Measurements from ENCODE around the gene TBX5. TPM values are rescaled to one million over a fixed set of nuclear protein-coding genes. Genes with fewer than 3 reads are reported as not detected.

TBX5 gene
- polyA plus RNA-seq, 1 donor (not counting 4 experiments of a cell fraction or from before 2014, with no cell fraction given): not detected

- TF ChIP-seq, protein P1, sequence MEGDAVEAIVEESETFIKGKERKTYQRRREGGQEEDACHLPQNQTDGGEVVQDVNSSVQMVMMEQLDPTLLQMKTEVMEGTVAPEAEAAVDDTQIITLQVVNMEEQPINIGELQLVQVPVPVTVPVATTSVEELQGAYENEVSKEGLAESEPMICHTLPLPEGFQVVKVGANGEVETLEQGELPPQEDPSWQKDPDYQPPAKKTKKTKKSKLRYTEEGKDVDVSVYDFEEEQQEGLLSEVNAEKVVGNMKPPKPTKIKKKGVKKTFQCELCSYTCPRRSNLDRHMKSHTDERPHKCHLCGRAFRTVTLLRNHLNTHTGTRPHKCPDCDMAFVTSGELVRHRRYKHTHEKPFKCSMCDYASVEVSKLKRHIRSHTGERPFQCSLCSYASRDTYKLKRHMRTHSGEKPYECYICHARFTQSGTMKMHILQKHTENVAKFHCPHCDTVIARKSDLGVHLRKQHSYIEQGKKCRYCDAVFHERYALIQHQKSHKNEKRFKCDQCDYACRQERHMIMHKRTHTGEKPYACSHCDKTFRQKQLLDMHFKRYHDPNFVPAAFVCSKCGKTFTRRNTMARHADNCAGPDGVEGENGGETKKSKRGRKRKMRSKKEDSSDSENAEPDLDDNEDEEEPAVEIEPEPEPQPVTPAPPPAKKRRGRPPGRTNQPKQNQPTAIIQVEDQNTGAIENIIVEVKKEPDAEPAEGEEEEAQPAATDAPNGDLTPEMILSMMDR (optimal IDR thresholded peaks at IDR 0.05 in 1 of 3, IDR thresholded peaks at IDR 0.05 in 1 of 3, conservative IDR thresholded peaks at IDR 0.05 in 1 of 3; ENCODE audit: extremely low read depth in 1 of 3, insufficient read depth in 2 of 3, low read length in 3 of 3): no peak
- peak; percentile 55 for TF ChIP-seq EZH2 (IDR thresholded peaks at IDR 0.05; ENCODE audit: low read length)
- Histone ChIP-seq H3K4me1 (ENCODE audit: control insufficient read depth, extremely low read depth, insufficient read depth, low read length) (no peaks in the 10 kb centered on the region), H2AFZ (ENCODE audit: control insufficient read depth, low read length) (no peak overlapping the region), H3K27ac (ENCODE audit: control insufficient read depth, insufficient read depth, low read length) (no peak overlapping the region), H3K4me3 (ENCODE audit: control insufficient read depth in 2 of 3, extremely low read depth in 1 of 3, insufficient read depth in 2 of 3, low read depth in 1 of 3, low read length in 3 of 3) (no peak overlapping the region), H3K27me3 (ENCODE audit: control insufficient read depth, extremely low read depth, insufficient read depth, low read length) (peaks cover 74% of the 10 kb centered on the region), H3K9ac (ENCODE audit: control insufficient read depth, extremely low read depth, insufficient read depth, low read length) (no peak overlapping the region), H3K4me2 (ENCODE audit: control insufficient read depth, extremely low read depth, insufficient read depth, low read depth, low read length) (no peak overlapping the region), H3K79me2 (ENCODE audit: control insufficient read depth, insufficient read depth, low read length) (no peaks in the 10 kb centered on the region), H3K9me1 (ENCODE audit: control insufficient read depth, extremely low read depth, insufficient read depth, low read length) (no peaks in the 10 kb centered on the region), H3K36me3 (ENCODE audit: control insufficient read depth in 2 of 2, extremely low read depth in 1 of 2, insufficient read depth in 2 of 2, low read length in 2 of 2) (no peaks in the 10 kb centered on the region), H4K20me1 (ENCODE audit: control insufficient read depth, extremely low read depth, insufficient read depth, low read length) (no peaks in the 10 kb centered on the region), H3K9me3 (ENCODE audit: control insufficient read depth, low read depth, low read length) (no peaks in the 10 kb centered on the region)
- DNase-seq (ENCODE audit: low read depth, low spot score): no peak
- dilution Hi-C loops (cut with MboI; ENCODE audit: extremely low pct_ligation_motif_present, low sequenced_read_pairs): no loop called here
- no peak for FAIRE-seq
Observed at GRCh38 chr12:114441039-114441383, 35.1 kb upstream of the TBX5 start.

DNA sequence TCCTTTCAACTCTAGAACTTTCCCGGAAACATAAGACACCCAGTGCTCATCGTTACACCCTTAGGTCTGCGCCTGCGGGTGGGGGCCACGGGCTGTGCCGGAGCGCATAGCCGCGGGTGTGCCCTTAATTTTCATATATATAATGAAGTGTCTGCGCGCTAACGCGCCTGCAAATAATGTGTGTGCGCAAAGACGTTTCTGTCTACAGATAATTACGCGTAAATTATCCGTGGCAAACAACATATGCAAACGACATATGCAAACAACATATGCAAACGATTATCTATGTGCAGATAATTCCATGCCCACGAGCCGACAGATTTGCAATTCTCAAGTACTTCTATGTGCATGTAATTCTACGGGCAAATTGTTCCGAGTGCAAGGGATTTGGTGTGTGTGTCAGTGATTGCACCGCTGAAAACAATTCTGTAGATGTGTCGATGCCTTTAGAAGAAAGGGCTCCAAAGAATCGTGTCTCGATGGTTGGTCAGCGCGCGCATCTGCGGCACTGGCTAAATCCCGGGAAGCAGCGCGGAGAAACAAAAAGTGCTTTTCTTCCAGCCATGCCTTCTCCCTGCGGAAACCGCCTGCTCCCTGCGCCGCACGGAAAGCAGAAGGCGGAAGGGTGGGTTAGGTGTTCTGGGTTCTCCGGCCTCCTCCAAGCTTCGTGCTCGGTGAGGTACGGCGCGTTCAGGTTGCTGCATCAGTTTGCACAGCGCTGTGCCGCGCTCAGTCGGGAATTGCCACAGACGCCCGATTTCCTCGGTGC, 34.5 kb upstream of the TBX5 start:
- TF ChIP-seq, protein P1 (optimal IDR thresholded peaks at IDR 0.05 in 1 of 3, IDR thresholded peaks at IDR 0.05 in 1 of 3, conservative IDR thresholded peaks at IDR 0.05 in 1 of 3; ENCODE audit: extremely low read depth in 1 of 3, insufficient read depth in 2 of 3, low read length in 3 of 3): no peak
- DNase-seq (ENCODE audit: low read depth, low spot score) (no peak), FAIRE-seq (no peak)
- Histone ChIP-seq H3K9ac (ENCODE audit: control insufficient read depth, extremely low read depth, insufficient read depth, low read length) (no peak overlapping the region), H3K79me2 (ENCODE audit: control insufficient read depth, insufficient read depth, low read length) (no peaks in the 10 kb centered on the region), H3K9me1 (ENCODE audit: control insufficient read depth, extremely low read depth, insufficient read depth, low read length) (no peaks in the 10 kb centered on the region), H3K27ac (ENCODE audit: control insufficient read depth, insufficient read depth, low read length) (no peak overlapping the region), H3K9me3 (ENCODE audit: control insufficient read depth, low read depth, low read length) (no peaks in the 10 kb centered on the region), H3K27me3 (ENCODE audit: control insufficient read depth, extremely low read depth, insufficient read depth, low read length) (peaks cover 68% of the 10 kb centered on the region), H3K4me2 (ENCODE audit: control insufficient read depth, extremely low read depth, insufficient read depth, low read depth, low read length) (no peak overlapping the region), H3K36me3 (ENCODE audit: control insufficient read depth in 2 of 2, extremely low read depth in 1 of 2, insufficient read depth in 2 of 2, low read length in 2 of 2) (no peaks in the 10 kb centered on the region), H3K4me1 (ENCODE audit: control insufficient read depth, extremely low read depth, insufficient read depth, low read length) (no peaks in the 10 kb centered on the region), H3K4me3 (ENCODE audit: control insufficient read depth in 2 of 3, extremely low read depth in 1 of 3, insufficient read depth in 2 of 3, low read depth in 1 of 3, low read length in 3 of 3) (no peak overlapping the region), H4K20me1 (ENCODE audit: control insufficient read depth, extremely low read depth, insufficient read depth, low read length) (no peaks in the 10 kb centered on the region), H2AFZ (ENCODE audit: control insufficient read depth, low read length) (no peak overlapping the region)
- dilution Hi-C loops (cut with MboI; ENCODE audit: extremely low pct_ligation_motif_present, low sequenced_read_pairs): no loop called here
